Liver (tissue), 9 donors: ENCODE results near the gene RNF217. TPM values are rescaled to one million over a fixed set of nuclear protein-coding genes. Genes with fewer than 3 reads are reported as not detected.

Source experiments
- DNase-seq: peaks from one replicate; pipeline ENCODE4 v3.0.0-alpha.2; 2017; ENCODE audit warnings: low spot score
- H3K27ac ChIP-seq, 2 donors: one replicate each; pipeline ENCODE4 v1.7.0; 2013; ENCODE audit warnings: inconsistent platforms in 2 of 2, low read length in 2 of 2, control low read depth in 1 of 2, low read depth in 1 of 2, mild to moderate bottlenecking in 1 of 2
- H3K27me3 ChIP-seq, 4 donors: one replicate each; pipeline versions ENCODE4 v1.6.1 to v1.7.0; 2013; ENCODE audit warnings: low read length in 3 of 4, inconsistent platforms in 1 of 4, mild to moderate bottlenecking in 1 of 4, moderate library complexity in 1 of 4; ENCODE audit not compliant: control insufficient read depth in 4 of 4, insufficient read depth in 4 of 4
- H3K36me3 ChIP-seq, 4 donors: one replicate each; pipeline versions ENCODE4 v1.6.1 to v1.7.0; 2013; ENCODE audit warnings: low read length in 3 of 4, mild to moderate bottlenecking in 3 of 4, low read depth in 1 of 4, moderate library complexity in 1 of 4; ENCODE audit not compliant: control insufficient read depth in 4 of 4, insufficient read depth in 3 of 4
- H3K4me1 ChIP-seq, 4 donors: one replicate each; pipeline versions ENCODE4 v1.6.1 to v1.7.0; 2013; ENCODE audit warnings: low read length in 3 of 4, mild to moderate bottlenecking in 3 of 4, moderate library complexity in 1 of 4; ENCODE audit not compliant: control insufficient read depth in 4 of 4, insufficient read depth in 4 of 4
- H3K4me3 ChIP-seq, 3 donors: one replicate each; pipeline versions ENCODE4 v1.6.1 to v1.7.0; 2013; ENCODE audit warnings: low read length in 3 of 3, control low read depth in 1 of 3, low read depth in 1 of 3, mild to moderate bottlenecking in 1 of 3
- H3K9ac ChIP-seq, 2 donors: one replicate each; pipeline ENCODE4 v1.7.0; 2013; ENCODE audit warnings: low read length in 2 of 2, mild to moderate bottlenecking in 2 of 2, moderate library complexity in 2 of 2, control low read depth in 1 of 2, low read depth in 1 of 2
- H3K9me3 ChIP-seq, 4 donors: one replicate each; pipeline versions ENCODE4 v1.6.1 to v1.7.0; 2013; ENCODE audit warnings: low read length in 3 of 4; ENCODE audit not compliant: control insufficient read depth in 4 of 4
- EGR1 ChIP-seq, 2 donors: IDR thresholded peaks; 2 replicates each; pipeline ENCODE4 v1.6.1; 2016 to 2018; ENCODE audit warnings: antibody characterized with exemption in 2 of 2, low read depth in 2 of 2
- FOXA1 ChIP-seq: IDR thresholded peaks from 2 replicates; pipeline ENCODE4 v1.6.1; 2016; ENCODE audit warnings: antibody characterized with exemption
- GABPA ChIP-seq, 2 donors: IDR thresholded peaks in 1 of 2; conservative IDR thresholded peaks in 1 of 2; 2 replicates each; pipeline ENCODE4 v1.6.1; 2016; ENCODE audit warnings: antibody characterized with exemption in 2 of 2, mild to moderate bottlenecking in 1 of 2, moderate library complexity in 1 of 2
- HNF4G ChIP-seq: IDR thresholded peaks from 2 replicates; pipeline ENCODE4 v1.6.1; 2016; ENCODE audit warnings: antibody characterized with exemption
- JUND ChIP-seq, 2 donors: IDR thresholded peaks; 2 replicates each; pipeline ENCODE4 v1.6.1; 2016; ENCODE audit warnings: antibody characterized with exemption in 2 of 2
- NR2F2 ChIP-seq: IDR thresholded peaks from 2 replicates; pipeline ENCODE4 v1.6.1; 2016; ENCODE audit warnings: antibody characterized with exemption
- RAD21 ChIP-seq, 2 donors: IDR thresholded peaks; 2 replicates each; pipeline ENCODE4 v1.6.1; 2016; ENCODE audit warnings: antibody characterized with exemption in 2 of 2, mild to moderate bottlenecking in 2 of 2
- SP1 ChIP-seq: IDR thresholded peaks from 2 replicates; pipeline ENCODE4 v1.6.1; 2018; ENCODE audit warnings: antibody characterized with exemption, mild to moderate bottlenecking
- TAF1 ChIP-seq: conservative IDR thresholded peaks from 2 replicates; pipeline ENCODE4 v1.6.1; 2016; ENCODE audit warnings: antibody characterized with exemption, mild to moderate bottlenecking
- YY1 ChIP-seq: IDR thresholded peaks from 2 replicates; pipeline ENCODE4 v1.6.1; 2016; ENCODE audit warnings: antibody characterized with exemption, mild to moderate bottlenecking
- WGBS: extraction: QIAGEN DNeasy Blood & Tissue Kit; methylation state at CpG from one replicate; pipeline ENCODE4 v1.1.7; 2013; 5-methylcytosine and 5-hydroxymethylcytosine counted together
- polyA plus RNA-seq, 2 donors: library from polyadenylated mRNA; stranded (reverse) in 1 of 2; unstranded in 1 of 2; fragments of 200-250 nt in 1 of 2; fragments of >200 nt in 1 of 2; fragmentation: Nextera tagmentation in 1 of 2; extraction: Ambion mirVana in 1 of 2; gene quantifications; one replicate each; pipeline versions ENCODE4 v1.2.1 to v1.2.3, GENCODE V29; 2013 to 2015
- total RNA-seq, 2 donors: library from RNA; depleted of rRNA; stranded (reverse); fragments of >200 nt; gene quantifications; one replicate each; pipeline ENCODE4 v1.2.3, GENCODE V29; 2014
- TF ChIP-seq, protein P1 (sequence below): IDR thresholded peaks from 2 replicates; pipeline ENCODE4 v1.6.1; 2016; ENCODE audit warnings: antibody characterized with exemption
- TF ChIP-seq, protein P2 (sequence below): IDR thresholded peaks from 2 replicates; pipeline ENCODE4 v1.6.1; 2016; ENCODE audit warnings: antibody characterized with exemption
- TF ChIP-seq, protein P3 (sequence below): fragments of 150-350 bp; IDR thresholded peaks from 2 replicates; pipeline ENCODE4 v1.5.1; 2017; ENCODE audit warnings: improper control_type of control experiment, low read depth, low read length; ENCODE audit not compliant: missing input control
- TF ChIP-seq, protein P4 (sequence below): IDR thresholded peaks from 2 replicates; pipeline ENCODE4 v1.6.1; 2016; ENCODE audit warnings: antibody characterized with exemption, mild to moderate bottlenecking
- TF ChIP-seq, protein P5 (sequence below): IDR thresholded peaks from 2 replicates; pipeline ENCODE4 v1.6.1; 2016; ENCODE audit warnings: antibody characterized with exemption
- donor health status: healthy.
- donor health status: healthy.
- donor health status: healthy.
- donor health status: healthy.
- donor health status: healthy.

The RNF217 gene
- total and polyA plus RNA-seq, 4 donors = 2.3 to 18.3 (median 4.1) TPM

DNA sequence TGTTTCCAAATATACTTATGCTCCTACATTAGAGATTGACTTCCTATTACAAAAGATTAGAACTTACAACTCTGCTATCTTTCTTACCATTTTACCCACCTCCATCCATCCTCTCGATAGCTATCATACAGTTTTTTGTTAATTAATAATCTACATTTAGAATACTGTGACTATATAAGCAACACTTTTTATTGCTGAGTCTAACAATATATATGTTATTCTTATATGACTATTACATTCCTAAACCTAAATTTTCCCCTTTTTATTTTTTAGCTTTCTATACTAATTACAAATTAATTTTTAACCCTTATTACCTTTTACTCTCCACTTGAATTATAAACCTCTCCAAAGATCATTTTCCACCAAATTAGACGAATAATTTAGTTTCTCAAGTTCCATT, 57.0 kb downstream of the RNF217 start:
- H3K27ac ChIP-seq = no peak overlapping the region
- peaks cover 0 to 5% (median 2%) of the 10 kb centered on the region in 4 donors for H3K4me1 ChIP-seq
- no peak for DNase-seq
- no peak overlapping the region for H3K4me3 ChIP-seq
- WGBS = 98% methylated on average over 2 of the region's 2 CpGs
- no peaks in the 10 kb centered on the region for H3K27me3 ChIP-seq
- H3K36me3 ChIP-seq = no peaks in the 10 kb centered on the region
- no peaks in the 10 kb centered on the region for H3K9me3 ChIP-seq
- TF ChIP-seq GABPA (IDR thresholded peaks at IDR 0.05 in 1 of 2, conservative IDR thresholded peaks at IDR 0.05 in 1 of 2) (no peak), SP1 (no peak), FOXA1 (no peak), HNF4G (no peak), JUND (IDR thresholded peaks at IDR 0.05) (no peak)
- TF ChIP-seq, protein P1, sequence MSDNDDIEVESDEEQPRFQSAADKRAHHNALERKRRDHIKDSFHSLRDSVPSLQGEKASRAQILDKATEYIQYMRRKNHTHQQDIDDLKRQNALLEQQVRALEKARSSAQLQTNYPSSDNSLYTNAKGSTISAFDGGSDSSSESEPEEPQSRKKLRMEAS = no peak
- TF ChIP-seq, protein P2, sequence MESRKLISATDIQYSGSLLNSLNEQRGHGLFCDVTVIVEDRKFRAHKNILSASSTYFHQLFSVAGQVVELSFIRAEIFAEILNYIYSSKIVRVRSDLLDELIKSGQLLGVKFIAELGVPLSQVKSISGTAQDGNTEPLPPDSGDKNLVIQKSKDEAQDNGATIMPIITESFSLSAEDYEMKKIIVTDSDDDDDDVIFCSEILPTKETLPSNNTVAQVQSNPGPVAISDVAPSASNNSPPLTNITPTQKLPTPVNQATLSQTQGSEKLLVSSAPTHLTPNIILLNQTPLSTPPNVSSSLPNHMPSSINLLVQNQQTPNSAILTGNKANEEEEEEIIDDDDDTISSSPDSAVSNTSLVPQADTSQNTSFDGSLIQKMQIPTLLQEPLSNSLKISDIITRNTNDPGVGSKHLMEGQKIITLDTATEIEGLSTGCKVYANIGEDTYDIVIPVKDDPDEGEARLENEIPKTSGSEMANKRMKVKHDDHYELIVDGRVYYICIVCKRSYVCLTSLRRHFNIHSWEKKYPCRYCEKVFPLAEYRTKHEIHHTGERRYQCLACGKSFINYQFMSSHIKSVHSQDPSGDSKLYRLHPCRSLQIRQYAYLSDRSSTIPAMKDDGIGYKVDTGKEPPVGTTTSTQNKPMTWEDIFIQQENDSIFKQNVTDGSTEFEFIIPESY = no peak
- H3K9ac ChIP-seq = no peak overlapping the region

DNA sequence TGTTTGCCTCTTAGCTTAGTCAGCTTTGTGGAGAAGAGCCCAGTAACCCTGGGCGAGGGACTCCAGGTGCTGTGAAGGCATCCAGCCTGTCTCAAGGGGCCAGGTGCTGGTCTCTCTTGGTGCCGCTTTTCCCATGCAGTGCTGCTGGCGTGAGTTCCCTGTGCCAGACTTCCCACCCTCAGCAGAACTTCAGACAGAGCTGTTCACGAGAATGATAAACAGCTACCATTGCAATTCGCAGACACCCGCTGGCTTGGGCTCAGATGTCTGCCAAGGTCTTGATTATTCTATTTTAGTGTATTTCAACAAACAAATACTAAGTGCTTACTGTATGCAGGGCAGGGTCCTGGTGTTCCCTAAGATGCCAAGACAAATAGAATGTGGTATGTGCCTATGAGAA, 57.7 kb downstream of the RNF217 start:
- TF ChIP-seq, protein P1 = no peak
- WGBS = 81% methylated on average over 6 of the region's 6 CpGs
- H3K9ac ChIP-seq = no peak overlapping the region

DNA sequence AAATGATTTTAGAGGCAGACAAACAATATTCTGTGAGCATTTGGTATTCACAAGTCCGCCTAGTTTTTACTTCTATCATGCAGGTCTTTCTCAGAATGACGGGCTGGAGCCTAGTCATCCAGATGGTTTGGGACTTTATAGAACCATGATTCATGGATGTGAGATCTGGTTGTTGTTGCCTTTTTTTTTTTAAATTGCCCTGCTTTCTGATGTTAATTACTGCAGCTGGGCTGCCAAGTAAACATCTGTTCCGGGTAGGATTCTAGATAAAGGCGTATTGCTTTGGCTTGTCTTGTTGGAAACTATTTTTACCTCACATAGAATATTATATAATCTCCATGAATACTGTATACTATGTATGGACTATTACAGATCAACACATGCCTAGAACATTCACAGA, 58.1 kb downstream of the RNF217 start:
- Histone ChIP-seq H3K4me1 (peaks cover 0 to 5% (median 2%) of the 10 kb centered on the region in 4 donors), H3K9ac (no peak overlapping the region), H3K4me3 (no peak overlapping the region), H3K9me3 (no peaks in the 10 kb centered on the region), H3K36me3 (no peaks in the 10 kb centered on the region), H3K27ac (no peak overlapping the region), H3K27me3 (no peaks in the 10 kb centered on the region)
- 78% methylated on average over 4 of the region's 4 CpGs for WGBS
- TF ChIP-seq SP1 = no peak
- TF ChIP-seq JUND (IDR thresholded peaks at IDR 0.05) = no peak
- TF ChIP-seq RAD21 (IDR thresholded peaks at IDR 0.05) = no peak
- TF ChIP-seq GABPA (IDR thresholded peaks at IDR 0.05 in 1 of 2, conservative IDR thresholded peaks at IDR 0.05 in 1 of 2) = no peak
- no peak for TF ChIP-seq EGR1 (IDR thresholded peaks at IDR 0.05; ENCODE audit: low read depth in 2 of 2)
- TF ChIP-seq, protein P1 = no peak
- TF ChIP-seq, protein P3, sequence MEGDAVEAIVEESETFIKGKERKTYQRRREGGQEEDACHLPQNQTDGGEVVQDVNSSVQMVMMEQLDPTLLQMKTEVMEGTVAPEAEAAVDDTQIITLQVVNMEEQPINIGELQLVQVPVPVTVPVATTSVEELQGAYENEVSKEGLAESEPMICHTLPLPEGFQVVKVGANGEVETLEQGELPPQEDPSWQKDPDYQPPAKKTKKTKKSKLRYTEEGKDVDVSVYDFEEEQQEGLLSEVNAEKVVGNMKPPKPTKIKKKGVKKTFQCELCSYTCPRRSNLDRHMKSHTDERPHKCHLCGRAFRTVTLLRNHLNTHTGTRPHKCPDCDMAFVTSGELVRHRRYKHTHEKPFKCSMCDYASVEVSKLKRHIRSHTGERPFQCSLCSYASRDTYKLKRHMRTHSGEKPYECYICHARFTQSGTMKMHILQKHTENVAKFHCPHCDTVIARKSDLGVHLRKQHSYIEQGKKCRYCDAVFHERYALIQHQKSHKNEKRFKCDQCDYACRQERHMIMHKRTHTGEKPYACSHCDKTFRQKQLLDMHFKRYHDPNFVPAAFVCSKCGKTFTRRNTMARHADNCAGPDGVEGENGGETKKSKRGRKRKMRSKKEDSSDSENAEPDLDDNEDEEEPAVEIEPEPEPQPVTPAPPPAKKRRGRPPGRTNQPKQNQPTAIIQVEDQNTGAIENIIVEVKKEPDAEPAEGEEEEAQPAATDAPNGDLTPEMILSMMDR = no peak
- TF ChIP-seq NR2F2 = no peak
- TF ChIP-seq HNF4G = no peak
- TF ChIP-seq TAF1 = no peak
- TF ChIP-seq, protein P4, sequence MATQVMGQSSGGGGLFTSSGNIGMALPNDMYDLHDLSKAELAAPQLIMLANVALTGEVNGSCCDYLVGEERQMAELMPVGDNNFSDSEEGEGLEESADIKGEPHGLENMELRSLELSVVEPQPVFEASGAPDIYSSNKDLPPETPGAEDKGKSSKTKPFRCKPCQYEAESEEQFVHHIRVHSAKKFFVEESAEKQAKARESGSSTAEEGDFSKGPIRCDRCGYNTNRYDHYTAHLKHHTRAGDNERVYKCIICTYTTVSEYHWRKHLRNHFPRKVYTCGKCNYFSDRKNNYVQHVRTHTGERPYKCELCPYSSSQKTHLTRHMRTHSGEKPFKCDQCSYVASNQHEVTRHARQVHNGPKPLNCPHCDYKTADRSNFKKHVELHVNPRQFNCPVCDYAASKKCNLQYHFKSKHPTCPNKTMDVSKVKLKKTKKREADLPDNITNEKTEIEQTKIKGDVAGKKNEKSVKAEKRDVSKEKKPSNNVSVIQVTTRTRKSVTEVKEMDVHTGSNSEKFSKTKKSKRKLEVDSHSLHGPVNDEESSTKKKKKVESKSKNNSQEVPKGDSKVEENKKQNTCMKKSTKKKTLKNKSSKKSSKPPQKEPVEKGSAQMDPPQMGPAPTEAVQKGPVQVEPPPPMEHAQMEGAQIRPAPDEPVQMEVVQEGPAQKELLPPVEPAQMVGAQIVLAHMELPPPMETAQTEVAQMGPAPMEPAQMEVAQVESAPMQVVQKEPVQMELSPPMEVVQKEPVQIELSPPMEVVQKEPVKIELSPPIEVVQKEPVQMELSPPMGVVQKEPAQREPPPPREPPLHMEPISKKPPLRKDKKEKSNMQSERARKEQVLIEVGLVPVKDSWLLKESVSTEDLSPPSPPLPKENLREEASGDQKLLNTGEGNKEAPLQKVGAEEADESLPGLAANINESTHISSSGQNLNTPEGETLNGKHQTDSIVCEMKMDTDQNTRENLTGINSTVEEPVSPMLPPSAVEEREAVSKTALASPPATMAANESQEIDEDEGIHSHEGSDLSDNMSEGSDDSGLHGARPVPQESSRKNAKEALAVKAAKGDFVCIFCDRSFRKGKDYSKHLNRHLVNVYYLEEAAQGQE = no peak
- TF ChIP-seq, protein P2 = no peak
- TF ChIP-seq YY1 = no peak
- TF ChIP-seq FOXA1 = no peak
- TF ChIP-seq, protein P5, sequence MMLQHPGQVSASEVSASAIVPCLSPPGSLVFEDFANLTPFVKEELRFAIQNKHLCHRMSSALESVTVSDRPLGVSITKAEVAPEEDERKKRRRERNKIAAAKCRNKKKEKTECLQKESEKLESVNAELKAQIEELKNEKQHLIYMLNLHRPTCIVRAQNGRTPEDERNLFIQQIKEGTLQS = no peak
- no peak for DNase-seq

More for the DNA sequence above, 57.7 kb downstream of the RNF217 start:
- peaks cover 0 to 5% (median 2%) of the 10 kb centered on the region in 4 donors for H3K4me1 ChIP-seq
- no peaks in the 10 kb centered on the region for H3K9me3 ChIP-seq
- no peaks in the 10 kb centered on the region for H3K27me3 ChIP-seq
- H3K36me3 ChIP-seq = no peaks in the 10 kb centered on the region
- no peak for DNase-seq
- no peak overlapping the region for H3K27ac ChIP-seq
- no peak overlapping the region for H3K4me3 ChIP-seq
